ENCODE measurements around the gene DLGAP4. TPM values are rescaled to one million over a fixed set of nuclear protein-coding genes. Genes with fewer than 3 reads are reported as not detected.
A peak's percentile ranks its signal among the peaks of the same experiment; 100 is the strongest.
"Not testable (repeated sequence)": the region's sequence is repeated elsewhere in the genome, so short reads cannot be mapped to it uniquely, and the experiment has no call there.

The DLGAP4 gene
- total RNA-seq, 1 donor from 2014 or later = 199 TPM

DNA sequence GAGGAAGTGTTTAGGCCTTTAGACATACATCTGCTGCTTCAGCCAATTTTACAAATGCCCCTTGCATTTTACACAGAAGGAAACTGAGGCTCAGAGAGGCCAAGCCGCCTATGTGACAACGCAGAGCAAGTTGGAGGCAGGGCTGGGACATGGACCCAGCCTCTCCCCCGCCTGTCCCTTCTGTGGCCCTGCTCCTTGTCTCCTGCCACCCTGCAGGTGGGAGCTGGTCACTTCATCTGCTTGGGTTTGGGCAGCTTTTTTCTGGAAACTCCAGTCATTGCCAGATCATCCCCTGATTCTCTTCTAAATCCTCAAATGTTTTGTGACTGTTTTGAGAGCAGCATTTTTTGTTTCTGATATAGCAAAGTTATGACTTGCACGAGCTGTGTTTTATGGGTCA lies 68.9 kb downstream of the DLGAP4 start:
- no peaks in the 10 kb centered on the region for H3K36me3 Mint-ChIP-seq (ENCODE audit: unreplicated experiment)
- H3K4me1 Mint-ChIP-seq (ENCODE audit: low read depth, unreplicated experiment) = no peaks in the 10 kb centered on the region
- H3K4me3 Mint-ChIP-seq (ENCODE audit: unreplicated experiment) = no peak overlapping the region
- DNase-seq = no peak
- TF ChIP-seq, protein P1, sequence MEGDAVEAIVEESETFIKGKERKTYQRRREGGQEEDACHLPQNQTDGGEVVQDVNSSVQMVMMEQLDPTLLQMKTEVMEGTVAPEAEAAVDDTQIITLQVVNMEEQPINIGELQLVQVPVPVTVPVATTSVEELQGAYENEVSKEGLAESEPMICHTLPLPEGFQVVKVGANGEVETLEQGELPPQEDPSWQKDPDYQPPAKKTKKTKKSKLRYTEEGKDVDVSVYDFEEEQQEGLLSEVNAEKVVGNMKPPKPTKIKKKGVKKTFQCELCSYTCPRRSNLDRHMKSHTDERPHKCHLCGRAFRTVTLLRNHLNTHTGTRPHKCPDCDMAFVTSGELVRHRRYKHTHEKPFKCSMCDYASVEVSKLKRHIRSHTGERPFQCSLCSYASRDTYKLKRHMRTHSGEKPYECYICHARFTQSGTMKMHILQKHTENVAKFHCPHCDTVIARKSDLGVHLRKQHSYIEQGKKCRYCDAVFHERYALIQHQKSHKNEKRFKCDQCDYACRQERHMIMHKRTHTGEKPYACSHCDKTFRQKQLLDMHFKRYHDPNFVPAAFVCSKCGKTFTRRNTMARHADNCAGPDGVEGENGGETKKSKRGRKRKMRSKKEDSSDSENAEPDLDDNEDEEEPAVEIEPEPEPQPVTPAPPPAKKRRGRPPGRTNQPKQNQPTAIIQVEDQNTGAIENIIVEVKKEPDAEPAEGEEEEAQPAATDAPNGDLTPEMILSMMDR (IDR thresholded peaks at IDR 0.05; ENCODE audit: partially characterized antibody, unreplicated experiment) = peak; percentile 13
- peaks cover 4% of the 10 kb centered on the region for H3K27me3 Mint-ChIP-seq (ENCODE audit: unreplicated experiment)
- H3K9me3 Mint-ChIP-seq (ENCODE audit: unreplicated experiment) = peaks cover 2% of the 10 kb centered on the region
- H3K27ac Mint-ChIP-seq (ENCODE audit: unreplicated experiment) = no peak overlapping the region

DNA sequence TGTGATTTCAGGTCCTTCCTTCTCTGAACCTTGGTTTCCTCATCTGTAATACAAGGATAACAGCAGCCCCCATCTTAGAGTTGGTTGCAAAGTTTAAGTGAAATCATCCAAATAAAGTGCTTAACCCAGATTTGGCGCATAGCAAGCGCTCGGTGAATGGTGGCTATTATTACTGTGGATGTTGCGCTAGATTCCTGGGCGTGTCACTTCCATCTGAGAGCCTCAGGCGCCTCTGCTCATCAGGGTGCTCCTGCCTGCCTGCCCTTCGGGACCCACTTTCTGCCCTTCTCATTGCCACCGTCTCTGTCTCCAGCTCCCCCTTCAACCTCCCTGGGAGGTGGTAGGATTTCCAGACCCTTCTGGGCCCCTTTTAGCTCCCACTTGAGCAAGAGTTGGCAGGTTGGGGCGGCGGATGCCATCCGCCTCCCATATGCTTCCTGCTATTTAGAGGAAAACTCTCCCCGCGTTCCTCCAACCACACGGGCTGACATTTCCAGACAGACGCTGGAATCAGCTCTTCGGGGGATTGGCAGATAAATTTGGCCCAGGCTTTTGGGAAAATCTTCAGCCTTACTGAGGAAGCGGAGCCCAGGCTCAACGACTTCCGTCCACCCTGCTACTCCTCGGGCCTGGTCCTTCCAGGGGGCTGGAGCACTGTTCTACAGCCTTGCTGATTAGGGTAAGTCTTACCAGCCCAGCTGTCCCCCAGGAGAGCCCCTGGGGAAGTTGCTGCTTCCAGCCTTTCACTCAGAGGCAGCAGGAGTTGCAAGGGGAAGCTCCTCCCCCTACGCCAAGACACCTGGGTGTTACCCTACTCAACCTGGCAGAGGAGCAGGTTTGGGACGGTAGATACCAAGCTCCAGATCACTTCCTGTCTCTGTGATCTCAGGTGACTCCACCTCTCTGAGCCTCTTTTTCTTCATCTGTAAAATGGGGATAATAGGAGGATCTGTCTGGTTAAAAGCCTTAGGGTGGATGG lies 71.5 kb downstream of the DLGAP4 start:
- TF ChIP-seq, protein P1 (IDR thresholded peaks at IDR 0.05; ENCODE audit: partially characterized antibody, unreplicated experiment) = no peak
- DNase-seq = no peak
- Mint-ChIP-seq H3K27ac (ENCODE audit: unreplicated experiment) (no peak overlapping the region), H3K9me3 (ENCODE audit: unreplicated experiment) (peaks cover 1% of the 10 kb centered on the region), H3K4me1 (ENCODE audit: low read depth, unreplicated experiment) (no peaks in the 10 kb centered on the region), H3K36me3 (ENCODE audit: unreplicated experiment) (no peaks in the 10 kb centered on the region), H3K4me3 (ENCODE audit: unreplicated experiment) (no peak overlapping the region), H3K27me3 (ENCODE audit: unreplicated experiment) (peaks cover 4% of the 10 kb centered on the region)

DNA sequence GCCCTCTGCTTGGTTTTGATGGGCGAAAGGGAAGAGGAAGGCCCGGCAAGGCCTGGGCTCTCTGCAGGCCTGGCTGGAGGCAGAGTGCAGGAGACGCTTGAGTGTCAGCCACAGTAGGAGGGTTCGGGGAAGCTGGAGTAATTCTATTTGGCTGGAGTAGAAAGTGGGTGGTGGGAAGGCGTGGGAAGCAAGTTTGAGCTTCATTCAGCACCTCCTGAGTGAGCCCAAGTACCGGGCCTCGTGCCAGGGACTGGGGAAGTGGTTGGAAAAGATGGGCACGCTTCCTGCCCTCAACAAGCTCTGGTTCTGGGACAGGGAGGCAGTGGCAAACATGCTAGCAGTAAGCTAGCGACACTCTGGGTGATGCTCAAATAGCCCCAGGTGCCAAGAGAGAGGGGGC lies 72.5 kb downstream of the DLGAP4 start:
- H3K4me3 Mint-ChIP-seq (ENCODE audit: unreplicated experiment) = no peak overlapping the region
- H3K4me1 Mint-ChIP-seq (ENCODE audit: low read depth, unreplicated experiment) = no peaks in the 10 kb centered on the region
- H3K27ac Mint-ChIP-seq (ENCODE audit: unreplicated experiment) = no peak overlapping the region
- peaks cover 1% of the 10 kb centered on the region for H3K9me3 Mint-ChIP-seq (ENCODE audit: unreplicated experiment)
- DNase-seq = no peak
- H3K36me3 Mint-ChIP-seq (ENCODE audit: unreplicated experiment) = no peaks in the 10 kb centered on the region
- peaks cover 4% of the 10 kb centered on the region for H3K27me3 Mint-ChIP-seq (ENCODE audit: unreplicated experiment)
- TF ChIP-seq, protein P1 (IDR thresholded peaks at IDR 0.05; ENCODE audit: partially characterized antibody, unreplicated experiment) = no peak

DNA sequence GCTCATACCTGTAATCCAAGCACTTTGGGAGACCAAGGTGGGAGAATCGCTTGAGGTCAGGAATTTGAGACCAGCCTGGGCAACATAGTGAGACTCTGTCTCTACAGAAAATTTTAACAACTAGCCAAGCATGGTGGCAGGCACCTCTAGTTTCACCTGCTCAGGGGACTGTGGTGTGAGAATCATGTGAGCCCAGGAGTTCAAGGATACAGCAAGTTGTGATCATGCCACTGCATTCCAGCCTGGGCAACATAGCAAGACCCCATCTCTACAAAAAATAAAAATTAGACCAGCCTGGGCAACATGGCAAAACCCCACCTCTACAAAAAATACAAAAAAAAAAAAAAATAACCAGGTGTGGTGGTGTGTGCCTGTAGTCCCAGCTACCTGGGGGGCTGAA lies 73.8 kb downstream of the DLGAP4 start:
- H3K36me3 Mint-ChIP-seq (ENCODE audit: unreplicated experiment); DNase-seq; H3K27me3 Mint-ChIP-seq (ENCODE audit: unreplicated experiment); H3K4me1 Mint-ChIP-seq (ENCODE audit: low read depth, unreplicated experiment); H3K9me3 Mint-ChIP-seq (ENCODE audit: unreplicated experiment); H3K27ac Mint-ChIP-seq (ENCODE audit: unreplicated experiment); H3K4me3 Mint-ChIP-seq (ENCODE audit: unreplicated experiment): not testable (repeated sequence)

DNA sequence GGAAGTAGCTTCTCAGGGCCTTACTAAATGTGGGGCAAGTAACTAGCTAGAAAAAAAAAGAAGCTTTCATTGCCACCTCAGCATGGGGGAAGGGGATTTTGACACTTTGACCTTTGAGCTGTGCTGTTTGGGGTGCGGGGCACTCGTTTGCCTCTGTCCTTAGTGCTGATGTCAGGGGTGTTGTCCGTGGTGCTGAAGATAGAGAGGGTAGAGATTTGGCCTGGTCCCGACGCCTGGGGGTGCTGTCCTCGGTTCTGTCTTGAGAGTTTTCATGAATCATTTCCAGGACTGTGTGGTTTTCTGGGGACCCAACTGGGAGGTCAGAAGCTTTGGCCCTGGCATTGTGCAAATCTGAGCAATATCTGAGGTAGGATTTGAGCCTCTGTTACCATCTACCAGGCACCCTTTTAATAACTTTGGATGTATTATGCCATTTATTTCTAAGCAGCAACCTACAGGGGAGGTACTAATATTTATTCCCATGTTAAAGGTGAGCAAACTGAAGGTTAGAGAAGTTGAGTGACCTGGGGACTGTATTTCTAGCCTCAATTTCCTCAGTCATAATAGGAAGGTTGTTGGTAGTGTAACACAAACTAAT lies 78.0 kb downstream of the DLGAP4 start:
- Mint-ChIP-seq H3K27me3 (ENCODE audit: unreplicated experiment) (peaks cover 14% of the 10 kb centered on the region), H3K9me3 (ENCODE audit: unreplicated experiment) (peaks cover 5% of the 10 kb centered on the region), H3K4me3 (ENCODE audit: unreplicated experiment) (no peak overlapping the region), H3K36me3 (ENCODE audit: unreplicated experiment) (no peaks in the 10 kb centered on the region), H3K4me1 (ENCODE audit: low read depth, unreplicated experiment) (peaks cover 7% of the 10 kb centered on the region), H3K27ac (ENCODE audit: unreplicated experiment) (no peak overlapping the region)
- no peak for DNase-seq
- TF ChIP-seq, protein P1 (IDR thresholded peaks at IDR 0.05; ENCODE audit: partially characterized antibody, unreplicated experiment) = no peak
